ENCODE data around the gene REPS2. TPM values are rescaled to one million over a fixed set of nuclear protein-coding genes. Genes with fewer than 3 reads are reported as not detected.

The REPS2 gene
- total RNA-seq, 2 experiments from 2014 or later = not detected

- no peaks in the 10 kb centered on the region for H3K36me3 Mint-ChIP-seq (ENCODE audit: low read depth)
- H3K27ac Mint-ChIP-seq = no peak overlapping the region
- no peak for TF ChIP-seq CTCF (IDR thresholded peaks at IDR 0.05)
- intact Hi-C loops (cut with micrococcal nuclease) = no loop called here
- H3K4me1 Mint-ChIP-seq (ENCODE audit: low read depth) = no peaks in the 10 kb centered on the region
- no peak for DNase-seq
- no peak overlapping the region for H3K4me3 Mint-ChIP-seq
- ChIA-PET POLR2A (interaction anchor here (0.6 to 0.9 kb wide), 2 partner anchors 11 to 436 kb away, joined by 4 to 6 read pairs; no protein-coding TSS in a partner anchor), CTCF (interaction anchor here (3.0 kb wide), 1 partner anchor 15 kb away, joined by 10 read pairs; no protein-coding TSS in a partner anchor)
- H3K9me3 Mint-ChIP-seq = no peaks in the 10 kb centered on the region
- H3K27me3 Mint-ChIP-seq = no peaks in the 10 kb centered on the region
- ATAC-seq = no peak
Measured at GRCh38 chrX:17031827-17032226, 85.4 kb downstream of the REPS2 start.

- TF ChIP-seq CTCF (IDR thresholded peaks at IDR 0.05) = no peak
Measured at GRCh38 chrX:17032351-17032750, 85.9 kb downstream of the REPS2 start.

GRCh38 chrX:17033225-17033624 is 86.8 kb downstream of the REPS2 start:
- Mint-ChIP-seq H3K27ac (no peak overlapping the region), H3K9me3 (no peaks in the 10 kb centered on the region), H3K4me3 (no peak overlapping the region), H3K4me1 (ENCODE audit: low read depth) (no peaks in the 10 kb centered on the region), H3K36me3 (ENCODE audit: low read depth) (no peaks in the 10 kb centered on the region), H3K27me3 (no peaks in the 10 kb centered on the region)
- intact Hi-C loops (cut with micrococcal nuclease) = no loop called here
- TF ChIP-seq CTCF (IDR thresholded peaks at IDR 0.05) = no peak
- ChIA-PET POLR2A (no interaction called here), CTCF (interaction anchor here (1.5 to 3.0 kb wide), 2 partner anchors 13 kb away, joined by 4 to 10 read pairs; no protein-coding TSS in a partner anchor)
- no peak for ATAC-seq
- DNase-seq = no peak

More at GRCh38 chrX:17032351-17032750, 85.9 kb downstream of the REPS2 start:
- CTCF ChIA-PET = interaction anchor here (3.0 kb wide), 1 partner anchor 14 kb away, joined by 10 read pairs; no protein-coding TSS in a partner anchor
- ATAC-seq = no peak
- intact Hi-C loops (cut with micrococcal nuclease) = no loop called here
- Mint-ChIP-seq H3K27me3 (no peaks in the 10 kb centered on the region), H3K4me1 (ENCODE audit: low read depth) (no peaks in the 10 kb centered on the region), H3K9me3 (no peaks in the 10 kb centered on the region), H3K4me3 (no peak overlapping the region), H3K36me3 (ENCODE audit: low read depth) (no peaks in the 10 kb centered on the region), H3K27ac (no peak overlapping the region)
- POLR2A ChIA-PET = interaction anchor here (0.6 to 0.9 kb wide), 2 partner anchors 10 to 436 kb away, joined by 4 to 6 read pairs; no protein-coding TSS in a partner anchor
- no peak for DNase-seq

- intact Hi-C loops (cut with micrococcal nuclease) = no loop called here
- no peaks in the 10 kb centered on the region for H3K36me3 Mint-ChIP-seq (ENCODE audit: low read depth)
- CTCF ChIA-PET = interaction anchor here (1.5 kb wide), 1 partner anchor 12 kb away, joined by 4 read pairs; no protein-coding TSS in a partner anchor
- DNase-seq (no peak), ATAC-seq (no peak)
- no peaks in the 10 kb centered on the region for H3K4me1 Mint-ChIP-seq (ENCODE audit: low read depth)
- no peaks in the 10 kb centered on the region for H3K9me3 Mint-ChIP-seq
- TF ChIP-seq CTCF (IDR thresholded peaks at IDR 0.05) = no peak
- no peak overlapping the region for H3K4me3 Mint-ChIP-seq
- POLR2A ChIA-PET = no interaction called here
- no peaks in the 10 kb centered on the region for H3K27me3 Mint-ChIP-seq
- no peak overlapping the region for H3K27ac Mint-ChIP-seq
Measured at GRCh38 chrX:17035111-17035510, 88.7 kb downstream of the REPS2 start.

- no peak for TF ChIP-seq CTCF (IDR thresholded peaks at IDR 0.05)
- no peaks in the 10 kb centered on the region for H3K4me1 Mint-ChIP-seq (ENCODE audit: low read depth)
- no peak for ATAC-seq
- no peak for DNase-seq
- no peaks in the 10 kb centered on the region for H3K9me3 Mint-ChIP-seq
- ChIA-PET POLR2A (no interaction called here), CTCF (interaction anchor here (2.2 kb wide), 1 partner anchor 10 kb away, joined by 7 read pairs; no protein-coding TSS in a partner anchor)
- intact Hi-C loops (cut with micrococcal nuclease) = no loop called here
- no peaks in the 10 kb centered on the region for H3K36me3 Mint-ChIP-seq (ENCODE audit: low read depth)
- no peak overlapping the region for H3K4me3 Mint-ChIP-seq
- H3K27ac Mint-ChIP-seq = no peak overlapping the region
- no peaks in the 10 kb centered on the region for H3K27me3 Mint-ChIP-seq
Measured at GRCh38 chrX:17036171-17036961, 89.9 kb downstream of the REPS2 start.

All from activated CD8-positive, alpha-beta T cell treated with anti-CD3 and anti-CD28 coated beads for 36 hours (primary cell).